H1 (cell line): ENCODE results near the gene KLK6. TPM values are rescaled to one million over a fixed set of nuclear protein-coding genes. Genes with fewer than 3 reads are reported as not detected.
A peak's percentile ranks its signal among the peaks of the same experiment; 100 is the strongest.

Experiments
- CTCF ChIA-PET: fragments of 300-600 bp; sonication (Branson Sonifier 250); formaldehyde crosslinking; loops from one replicate; lab custom pipeline; 2021; ENCODE audit not compliant: partially characterized antibody; lab: Charles Lee
- POLR2A ChIA-PET: fragments of 300-600 bp; sonication (Branson Sonifier 250); formaldehyde crosslinking; loops from one replicate; lab custom pipeline; 2021; ENCODE audit warnings: inconsistent platforms; ENCODE audit not compliant: partially characterized antibody; lab: Charles Lee
- DNase-seq, 2 experiments: peaks; one replicate each; pipeline versions ENCODE4 v3.0.0 to v3.0.0-alpha.2; 2010 to 2022; ENCODE audit warnings: low spot score in 2 of 2, low read depth in 1 of 2, mixed read lengths in 1 of 2
- FAIRE-seq: peaks from 2 replicates; lab custom pipeline; 2011; peaks lifted over from hg19 to GRCh38; lab: Jason Lieb, UNC
- H2AFZ ChIP-seq: 2 replicates; pipeline ENCODE4 v1.8.1; 2012; ENCODE audit warnings: low read length, inconsistent platforms
- H2AK5ac ChIP-seq: 2 replicates; pipeline ENCODE4 v1.6.1; 2013; ENCODE audit warnings: low read depth, low read length
- H2BK120ac ChIP-seq: replicated peaks from 2 replicates; pipeline ENCODE3; 2013; ENCODE audit warnings: low read depth, low read length, inconsistent platforms
- H2BK12ac ChIP-seq: 2 replicates; pipeline ENCODE4 v1.6.1; 2013; ENCODE audit warnings: low read depth, low read length
- H2BK15ac ChIP-seq: 2 replicates; pipeline ENCODE4 v1.6.1; 2013; ENCODE audit warnings: low read length
- H2BK20ac ChIP-seq: 2 replicates; pipeline ENCODE4 v1.6.1; 2013; ENCODE audit warnings: low read length
- H2BK5ac ChIP-seq: 2 replicates; pipeline ENCODE4 v1.6.1; 2013; ENCODE audit warnings: low read depth, low read length
- H3K14ac ChIP-seq: 2 replicates; pipeline ENCODE4 v1.6.1; 2013; ENCODE audit warnings: inconsistent platforms; ENCODE audit not compliant: insufficient read length
- H3K18ac ChIP-seq: 2 replicates; pipeline ENCODE4 v1.6.1; 2013; ENCODE audit warnings: low read length; ENCODE audit errors: extremely low read depth
- H3K23ac ChIP-seq: 2 replicates; pipeline ENCODE4 v1.6.1; 2013; ENCODE audit warnings: inconsistent platforms; ENCODE audit not compliant: insufficient read length
- H3K23me2 ChIP-seq: 2 replicates; pipeline ENCODE4 v1.6.1; 2013; ENCODE audit warnings: low read depth, low read length
- H3K27ac ChIP-seq: 2 replicates; pipeline ENCODE4 v1.6.1; 2011; ENCODE audit warnings: low read depth, low read length, inconsistent platforms
- H3K27me3 ChIP-seq, 4 experiments: replicated peaks in 1 of 4; 1 replicate in 1 of 4; 2 replicates in 3 of 4; pipeline versions ENCODE4 v1.6.1 to v1.8.1; 2011 to 2013; ENCODE audit warnings: low read length in 3 of 4, mild to moderate bottlenecking in 3 of 4, inconsistent platforms in 2 of 4, mixed read lengths in 2 of 4, moderate library complexity in 1 of 4; ENCODE audit not compliant: control insufficient read depth in 3 of 4, insufficient read depth in 3 of 4; ENCODE audit errors: extremely low read depth in 1 of 4
- H3K36me3 ChIP-seq, 4 experiments: 2 replicates each; pipeline versions ENCODE4 v1.6.1 to v1.8.1; 2011 to 2013; ENCODE audit warnings: mild to moderate bottlenecking in 4 of 4, low read length in 3 of 4, moderate library complexity in 2 of 4, control low read depth in 1 of 4, inconsistent platforms in 1 of 4; ENCODE audit not compliant: insufficient read depth in 4 of 4, control insufficient read depth in 2 of 4
- H3K4ac ChIP-seq: replicated peaks from 2 replicates; pipeline ENCODE3; 2013; ENCODE audit warnings: low read length, low read depth, mixed read lengths, inconsistent platforms; ENCODE audit not compliant: insufficient read length
- H3K4me1 ChIP-seq, 4 experiments: replicated peaks in 1 of 4; 1 replicate in 1 of 4; 2 replicates in 3 of 4; pipeline versions ENCODE4 v1.6.1 to v1.8.1; 2011 to 2013; ENCODE audit warnings: low read length in 3 of 4, inconsistent platforms in 2 of 4, mixed read lengths in 1 of 4; ENCODE audit not compliant: insufficient read depth in 4 of 4, control insufficient read depth in 3 of 4
- H3K4me2 ChIP-seq, 2 experiments: 2 replicates each; pipeline versions ENCODE4 v1.6.1 to v1.8.1; 2011 to 2013; ENCODE audit warnings: low read depth in 2 of 2, low read length in 2 of 2, control low read depth in 1 of 2, inconsistent platforms in 1 of 2, mild to moderate bottlenecking in 1 of 2; ENCODE audit not compliant: insufficient read depth in 1 of 2
- H3K4me3 ChIP-seq, 4 experiments: fragments of 200-600, 300-600 bp in 1 of 4; sonication (generic), shearing (Covaris generic), sonication (Bioruptor Twin) in 1 of 4; 2 replicates each; pipeline versions ENCODE4 v1.5.1 to v1.8.1; 2011 to 2016; ENCODE audit warnings: low read length in 4 of 4, low read depth in 3 of 4, control low read depth in 2 of 4, inconsistent platforms in 2 of 4, mild to moderate bottlenecking in 2 of 4, mixed read lengths in 1 of 4, moderate library complexity in 1 of 4; ENCODE audit not compliant: insufficient read depth in 2 of 4; ENCODE audit errors: extremely low read depth in 1 of 4
- H3K56ac ChIP-seq: replicated peaks from 2 replicates; pipeline ENCODE3; 2013; ENCODE audit warnings: low read depth, mild to moderate bottlenecking, mixed read lengths, low read length, inconsistent platforms; ENCODE audit not compliant: insufficient read length
- H3K79me1 ChIP-seq: 2 replicates; pipeline ENCODE4 v1.6.1; 2013; ENCODE audit warnings: low read depth, low read length, control low read depth
- H3K79me2 ChIP-seq, 2 experiments: 2 replicates each; pipeline versions ENCODE4 v1.6.1 to v1.8.1; 2012 to 2013; ENCODE audit warnings: low read length in 2 of 2, mild to moderate bottlenecking in 2 of 2, inconsistent platforms in 1 of 2; ENCODE audit not compliant: insufficient read depth in 2 of 2, control insufficient read depth in 1 of 2
- H3K9ac ChIP-seq, 4 experiments: replicated peaks in 1 of 4; 1 replicate in 1 of 4; 2 replicates in 3 of 4; pipeline versions ENCODE4 v1.6.1 to v1.8.1; 2011 to 2013; ENCODE audit warnings: low read depth in 3 of 4, low read length in 3 of 4, control low read depth in 2 of 4, mild to moderate bottlenecking in 2 of 4, moderate library complexity in 2 of 4, inconsistent platforms in 1 of 4; ENCODE audit errors: extremely low read depth in 1 of 4
- H3K9me3 ChIP-seq, 2 experiments: 2 replicates each; pipeline versions ENCODE4 v1.6.1 to v1.8.1; 2012 to 2013; ENCODE audit warnings: mild to moderate bottlenecking in 2 of 2, moderate library complexity in 2 of 2, control low read depth in 1 of 2, inconsistent platforms in 1 of 2, low read depth in 1 of 2, low read length in 1 of 2, mixed read lengths in 1 of 2; ENCODE audit not compliant: insufficient read depth in 2 of 2
- H4K20me1 ChIP-seq, 2 experiments: replicated peaks in 1 of 2; 2 replicates each; pipeline versions ENCODE3 to v1.8.1; 2011 to 2013; ENCODE audit warnings: inconsistent platforms in 2 of 2, low read length in 2 of 2, mild to moderate bottlenecking in 1 of 2; ENCODE audit not compliant: insufficient read depth in 2 of 2, control insufficient read depth in 1 of 2
- H4K5ac ChIP-seq: 2 replicates; pipeline ENCODE4 v1.6.1; 2013; ENCODE audit warnings: low read length, low read depth, mixed read lengths, inconsistent platforms; ENCODE audit not compliant: insufficient read length
- H4K8ac ChIP-seq: 2 replicates; pipeline ENCODE4 v1.8.0; 2013; ENCODE audit warnings: mild to moderate bottlenecking, moderate library complexity, low read length, inconsistent platforms; ENCODE audit not compliant: insufficient read depth; ENCODE audit errors: extremely low read depth
- H4K91ac ChIP-seq: replicated peaks from 2 replicates; pipeline ENCODE3; 2013; ENCODE audit warnings: low read length, mixed read lengths, inconsistent platforms; ENCODE audit not compliant: insufficient read length
- BCL11A ChIP-seq, 2 experiments: IDR thresholded peaks; one replicate each; pipeline ENCODE4 v1.6.1; 2011; ENCODE audit warnings: low read depth in 2 of 2, low read length in 2 of 2, mild to moderate bottlenecking in 2 of 2
- CBX5 ChIP-seq: fragments of 300-800, 300-1000 bp; sonication (generic); IDR thresholded peaks from 2 replicates; pipeline ENCODE4 v1.7.1; 2016; ENCODE audit warnings: antibody characterized with exemption, low read length, low read depth
- EGR1 ChIP-seq: IDR thresholded peaks from 2 replicates; pipeline ENCODE4 v1.6.1; 2011; ENCODE audit warnings: low read depth, low read length, borderline replicate concordance
- HDAC2 ChIP-seq, 2 experiments: fragments of 300-600 bp in 1 of 2; sonication (generic) in 1 of 2; IDR thresholded peaks; 2 replicates each; pipeline ENCODE4 v1.6.1; 2011 to 2012; ENCODE audit warnings: low read depth in 2 of 2, low read length in 2 of 2, mild to moderate bottlenecking in 2 of 2, moderate library complexity in 2 of 2, borderline replicate concordance in 1 of 2, inconsistent platforms in 1 of 2
- JUND ChIP-seq: IDR thresholded peaks from 2 replicates; pipeline ENCODE4 v1.6.1; 2011; ENCODE audit warnings: mild to moderate bottlenecking, improper control_type of control experiment, low read length
- KDM1A ChIP-seq: fragments of 200-600, 300-600 bp; sonication (generic); IDR thresholded peaks from 2 replicates; pipeline ENCODE4 v1.7.1; 2016; ENCODE audit warnings: mild to moderate bottlenecking, low read length, borderline replicate concordance
- KDM5A ChIP-seq: fragments of 200-600 bp; IDR thresholded peaks from 2 replicates; pipeline ENCODE4 v1.7.1; 2012; ENCODE audit warnings: mild to moderate bottlenecking, low read length, inconsistent platforms, mixed read lengths
- RFX5 ChIP-seq: IDR thresholded peaks from 2 replicates; pipeline ENCODE4 v1.6.1; 2011; ENCODE audit warnings: low read depth, low read length, improper control_type of control experiment, borderline replicate concordance
- SAP30 ChIP-seq: fragments of 300-600 bp; sonication (generic); IDR thresholded peaks from 2 replicates; pipeline ENCODE4 v1.7.1; 2012; ENCODE audit warnings: low read length, moderate library complexity, mild to moderate bottlenecking, inconsistent platforms; ENCODE audit not compliant: insufficient read depth, insufficient replicate concordance
- SIN3A ChIP-seq, 2 experiments: IDR thresholded peaks in 1 of 2; conservative IDR thresholded peaks in 1 of 2; 2 replicates each; pipeline ENCODE4 v1.6.1; 2011 to 2012; ENCODE audit warnings: low read length in 2 of 2, improper control_type of control experiment in 1 of 2, low read depth in 1 of 2, mild to moderate bottlenecking in 1 of 2
- TEAD4 ChIP-seq: IDR thresholded peaks from 2 replicates; pipeline ENCODE4 v1.6.1; 2012; ENCODE audit warnings: low read depth, low read length, inconsistent platforms, mixed read lengths
- ZNF274 ChIP-seq: IDR thresholded peaks from 2 replicates; pipeline ENCODE4 v1.7.0; 2012; ENCODE audit warnings: low read length, borderline replicate concordance; ENCODE audit errors: extremely low read depth
- WGBS, 2 experiments: shearing (Covaris generic) in 1 of 2; methylation state at CpG; one replicate each; pipeline versions ENCODE4 v1.1.6 to v1.1.7; 2013 to 2015; ENCODE audit warnings: low lambda C conversion rate in 2 of 2, mixed read lengths in 2 of 2, inconsistent platforms in 1 of 2, low coverage in 1 of 2, missing lambda C conversion rate in 1 of 2; ENCODE audit not compliant: insufficient replicate concordance in 2 of 2, insufficient coverage in 1 of 2, insufficient read length in 1 of 2; ENCODE audit errors: extremely low coverage in 1 of 2, missing lambda C conversion rate in 1 of 2; 5-methylcytosine and 5-hydroxymethylcytosine counted together
- polyA plus RNA-seq, 7 experiments: library from polyadenylated mRNA; depleted of rRNA in 3 of 7; stranded (reverse) in 5 of 7; unstranded in 2 of 7; fragments of >200 nt in 5 of 7; fragments of 200-250 nt in 2 of 7; gene quantifications; 1 replicate in 5 of 7; 2 replicates in 1 of 7; 4 replicates in 1 of 7; pipeline versions ENCODE4 v1.2.1 to v1.2.3, GENCODE V29; 2011 to 2013; ENCODE audit warnings: missing spikeins in 2 of 7, mixed read lengths in 2 of 7
- total RNA-seq: library from RNA; stranded (reverse); fragmentation: NEBNext Ultra II Directional; extraction: Animal tissue kit (Norgen Biotek cat#: 25700); gene quantifications from 2 replicates; pipeline ENCODE4 v1.2.1, GENCODE V29; 2021

The KLK6 gene
- total and polyA plus RNA-seq, 2 of the 8 experiments (the other 6 are each of a cell fraction or from before 2014, with no cell fraction given) = 0.69 to 3.2 TPM

DNA sequence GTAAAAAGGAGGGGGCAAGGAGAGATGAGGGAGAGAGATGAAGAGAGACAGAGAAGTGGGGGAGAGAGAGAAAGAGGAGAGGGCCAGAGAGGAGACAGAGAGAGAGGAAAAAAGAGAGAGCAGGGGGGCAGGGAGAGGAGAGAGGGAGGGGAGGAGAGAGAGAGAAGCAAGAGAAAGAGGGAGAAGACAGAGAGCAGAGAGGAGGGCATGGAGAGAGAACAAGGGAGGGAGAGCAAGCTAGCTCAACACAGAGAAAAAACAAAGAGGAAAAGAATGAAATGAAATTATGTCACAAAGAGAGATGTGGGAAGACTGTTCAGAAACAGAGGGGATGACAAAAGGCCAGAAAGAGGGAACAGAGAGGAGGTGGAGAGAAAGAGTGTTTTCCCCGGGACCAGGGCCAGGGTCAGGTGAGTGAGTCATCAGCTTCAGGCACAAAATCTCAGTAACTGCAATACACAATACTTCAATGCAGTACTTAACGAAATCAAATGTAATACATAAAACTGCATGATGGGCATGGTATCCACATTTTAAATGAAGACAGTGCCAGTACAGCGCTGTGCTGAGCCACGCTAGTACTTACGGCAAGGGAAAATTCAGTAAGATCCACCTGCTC is 9.5 kb upstream of the KLK6 start:
- 85% methylated on average over 5 of the region's 5 CpGs; no CpG with 5 or more reads in 1 of the 2 experiments for WGBS, 2 experiments
- peaks cover under 1% of the 10 kb centered on the region; the same call in 1 of the 2 replicates for H3K23me2 ChIP-seq
- no peak overlapping the region for H3K4me3 ChIP-seq
- H3K56ac ChIP-seq = no peak overlapping the region
- no peak overlapping the region for H4K8ac ChIP-seq
- no peak overlapping the region for H3K18ac ChIP-seq
- no peak overlapping the region for H4K91ac ChIP-seq
- no peak overlapping the region for H3K4ac ChIP-seq
- no peak overlapping the region for H3K9ac ChIP-seq
- H2BK120ac ChIP-seq = no peak overlapping the region
- POLR2A ChIA-PET = no interaction called here
- H2AFZ ChIP-seq = no peak overlapping the region
- no peak overlapping the region for H3K14ac ChIP-seq
- no peak overlapping the region for H2BK12ac ChIP-seq
- TF ChIP-seq EGR1 = no peak
- no peak for TF ChIP-seq KDM5A
- TF ChIP-seq SIN3A (conservative IDR thresholded peaks at IDR 0.05 in 1 of 2, IDR thresholded peaks at IDR 0.05 in 1 of 2; ENCODE audit: low read depth in 1 of 2, low read length in 2 of 2) = no peak
- TF ChIP-seq ZNF274 = no peak
- no peak for TF ChIP-seq BCL11A (IDR thresholded peaks at IDR 0.05; ENCODE audit: low read depth in 2 of 2, low read length in 2 of 2)
- no peak for TF ChIP-seq RFX5
- no peak for TF ChIP-seq KDM1A
- TF ChIP-seq JUND = no peak
- TF ChIP-seq HDAC2 (IDR thresholded peaks at IDR 0.05; ENCODE audit: borderline replicate concordance in 1 of 2, low read depth in 2 of 2, low read length in 2 of 2) = no peak
- TF ChIP-seq TEAD4 = no peak
- no peak for TF ChIP-seq CBX5
- no peak for TF ChIP-seq SAP30
- H2BK5ac ChIP-seq = no peak overlapping the region
- H2BK20ac ChIP-seq = no peak overlapping the region
- H3K23ac ChIP-seq = no peak overlapping the region
- peaks cover 0 to 6% (median 1%) of the 10 kb centered on the region in 4 experiments; a peak in 2 of 7 replicates for H3K27me3 ChIP-seq
- H3K4me1 ChIP-seq = peaks cover 3 to 34% (median 16%) of the 10 kb centered on the region in 4 experiments; a peak in 5 of 7 replicates
- CTCF ChIA-PET = no interaction called here
- H3K9me3 ChIP-seq = no peaks in the 10 kb centered on the region
- H4K20me1 ChIP-seq = no peaks in the 10 kb centered on the region
- H2AK5ac ChIP-seq = no peak overlapping the region
- FAIRE-seq (no peak), DNase-seq (no peak)
- H3K27ac ChIP-seq = no peak overlapping the region
- no peak overlapping the region for H2BK15ac ChIP-seq
- H3K4me2 ChIP-seq = peak overlapping the region in 1 of 2 experiments; percentile 20; a peak in 1 of 4 replicates
- H3K36me3 ChIP-seq = 0 out of 8 replicates have a peak, but pooled peaks cover 0 to 3% (median 0%) of the 10 kb centered on the region in 4 experiments
- H4K5ac ChIP-seq = no peak overlapping the region
- no peaks in the 10 kb centered on the region for H3K79me2 ChIP-seq
- no peaks in the 10 kb centered on the region for H3K79me1 ChIP-seq
